ENCODE results near the gene ELMO3.

The ELMO3 gene

GRCh38 chr16:67198238-67198734 is 645 bp upstream of the ELMO3 start:
- H3K4me1 ChIP-seq (ENCODE audit: control insufficient read depth in 2 of 2, insufficient read depth in 1 of 2, low read depth in 1 of 2, low read length in 2 of 2), result peaks cover 1 to 10% of the 10 kb centered on the region in 2 donors

GRCh38 chr16:67199808-67200198 is 872 bp downstream of the ELMO3 start:
- Histone ChIP-seq H3K23ac (ENCODE audit: low read depth, low read length, poor library complexity) (peak overlapping the region; percentile 80), H3K4me1 (ENCODE audit: control insufficient read depth in 2 of 2, insufficient read depth in 1 of 2, low read depth in 1 of 2, low read length in 2 of 2) (peaks cover 0 to 9% of the 10 kb centered on the region in 2 donors), H3K36me3 (replicated peaks in 1 of 2; ENCODE audit: control insufficient read depth in 2 of 2, insufficient read depth in 2 of 2, low read length in 2 of 2) (peaks cover 54 to 86% of the 10 kb centered on the region in 2 donors), H3K18ac (ENCODE audit: low read length) (peak overlapping the region; percentile 85), H2BK15ac (ENCODE audit: low read length) (peak overlapping the region; percentile 67), H2BK5ac (ENCODE audit: low read length) (no peak overlapping the region), H3K14ac (ENCODE audit: low read length) (no peak overlapping the region), H3K9me3 (replicated peaks in 1 of 2; ENCODE audit: control insufficient read depth in 2 of 2, insufficient read depth in 1 of 2, low read depth in 1 of 2, low read length in 2 of 2) (no peaks in the 10 kb centered on the region), H2AK5ac (ENCODE audit: low read depth, low read length) (no peak overlapping the region), H3K27me3 (ENCODE audit: control insufficient read depth in 3 of 3, insufficient read depth in 3 of 3, low read depth in 1 of 3, low read length in 3 of 3) (peaks cover 0 to 5% (median 0%) of the 10 kb centered on the region in 3 experiments), H2BK12ac (ENCODE audit: low read length) (no peak overlapping the region), H3K27ac (replicated peaks; ENCODE audit: low read length) (no peak overlapping the region), H3K4me3 (ENCODE audit: low read length in 2 of 2) (peak overlapping the region in 1 of 2 donors; percentile 57), H4K8ac (ENCODE audit: low read depth, low read length) (no peak overlapping the region), H3K4me2 (ENCODE audit: insufficient read depth, low read length, poor library complexity, severe bottlenecking) (peak overlapping the region; percentile 43), H3K4ac (ENCODE audit: low read length) (no peak overlapping the region), H2BK120ac (ENCODE audit: low read depth, low read length) (no peak overlapping the region), H4K91ac (ENCODE audit: low read depth, low read length, poor library complexity) (no peak overlapping the region), H3K9ac (ENCODE audit: low read depth, low read length, poor library complexity) (peak overlapping the region; percentile 63), H2AFZ (ENCODE audit: low read length) (no peak overlapping the region), H3K79me1 (ENCODE audit: low read depth, low read length) (no peaks in the 10 kb centered on the region)
- no peak for DNase-seq (ENCODE audit: low spot score)
- WGBS, 2 donors (ENCODE audit: extremely low coverage in 2 of 2, insufficient read length in 2 of 2, insufficient replicate concordance in 1 of 2), result no CpG with 5 or more reads among the region's 22 CpGs

More at GRCh38 chr16:67198238-67198734, 645 bp upstream of the ELMO3 start:
- Histone ChIP-seq H3K27ac (replicated peaks; ENCODE audit: low read length) (no peak overlapping the region), H3K9me3 (replicated peaks in 1 of 2; ENCODE audit: control insufficient read depth in 2 of 2, insufficient read depth in 1 of 2, low read depth in 1 of 2, low read length in 2 of 2) (no peaks in the 10 kb centered on the region), H2BK12ac (ENCODE audit: low read length) (no peak overlapping the region), H2BK5ac (ENCODE audit: low read length) (no peak overlapping the region), H3K14ac (ENCODE audit: low read length) (no peak overlapping the region), H3K27me3 (ENCODE audit: control insufficient read depth in 3 of 3, insufficient read depth in 3 of 3, low read depth in 1 of 3, low read length in 3 of 3) (peaks cover 0 to 5% (median 0%) of the 10 kb centered on the region in 3 experiments), H2BK120ac (ENCODE audit: low read depth, low read length) (no peak overlapping the region), H3K23ac (ENCODE audit: low read depth, low read length, poor library complexity) (no peak overlapping the region), H3K18ac (ENCODE audit: low read length) (no peak overlapping the region), H2AFZ (ENCODE audit: low read length) (no peak overlapping the region), H3K4me3 (ENCODE audit: low read length in 2 of 2) (no peak overlapping the region), H2BK15ac (ENCODE audit: low read length) (no peak overlapping the region), H4K8ac (ENCODE audit: low read depth, low read length) (no peak overlapping the region), H3K9ac (ENCODE audit: low read depth, low read length, poor library complexity) (peak overlapping the region; percentile 24), H3K79me1 (ENCODE audit: low read depth, low read length) (no peaks in the 10 kb centered on the region), H3K36me3 (replicated peaks in 1 of 2; ENCODE audit: control insufficient read depth in 2 of 2, insufficient read depth in 2 of 2, low read length in 2 of 2) (peaks cover 60 to 89% of the 10 kb centered on the region in 2 donors), H4K91ac (ENCODE audit: low read depth, low read length, poor library complexity) (no peak overlapping the region), H2AK5ac (ENCODE audit: low read depth, low read length) (no peak overlapping the region), H3K4ac (ENCODE audit: low read length) (no peak overlapping the region), H3K4me2 (ENCODE audit: insufficient read depth, low read length, poor library complexity, severe bottlenecking) (no peak overlapping the region)
- no peak for DNase-seq (ENCODE audit: low spot score)
- no CpG with 5 or more reads among the region's 12 CpGs for WGBS, 2 donors (ENCODE audit: extremely low coverage in 2 of 2, insufficient read length in 2 of 2, insufficient replicate concordance in 1 of 2)

GRCh38 chr16:67200491-67200890 is 1.6 kb downstream of the ELMO3 start:
- Histone ChIP-seq H3K36me3 (replicated peaks in 1 of 2; ENCODE audit: control insufficient read depth in 2 of 2, insufficient read depth in 2 of 2, low read length in 2 of 2) (peaks cover 48 to 79% of the 10 kb centered on the region in 2 donors), H2BK120ac (ENCODE audit: low read depth, low read length) (no peak overlapping the region), H2BK15ac (ENCODE audit: low read length) (peak overlapping the region; percentile 67), H3K27ac (replicated peaks; ENCODE audit: low read length) (no peak overlapping the region), H3K14ac (ENCODE audit: low read length) (no peak overlapping the region), H3K23ac (ENCODE audit: low read depth, low read length, poor library complexity) (peak overlapping the region; percentile 80), H3K4me1 (ENCODE audit: control insufficient read depth in 2 of 2, insufficient read depth in 1 of 2, low read depth in 1 of 2, low read length in 2 of 2) (peaks cover 0 to 9% of the 10 kb centered on the region in 2 donors), H3K4ac (ENCODE audit: low read length) (no peak overlapping the region), H4K91ac (ENCODE audit: low read depth, low read length, poor library complexity) (no peak overlapping the region), H3K4me3 (ENCODE audit: low read length in 2 of 2) (no peak overlapping the region), H3K18ac (ENCODE audit: low read length) (no peak overlapping the region), H3K9ac (ENCODE audit: low read depth, low read length, poor library complexity) (peak overlapping the region; percentile 64), H2BK12ac (ENCODE audit: low read length) (peak overlapping the region; percentile 46), H3K4me2 (ENCODE audit: insufficient read depth, low read length, poor library complexity, severe bottlenecking) (no peak overlapping the region), H2AFZ (ENCODE audit: low read length) (no peak overlapping the region), H3K9me3 (replicated peaks in 1 of 2; ENCODE audit: control insufficient read depth in 2 of 2, insufficient read depth in 1 of 2, low read depth in 1 of 2, low read length in 2 of 2) (no peaks in the 10 kb centered on the region), H2BK5ac (ENCODE audit: low read length) (no peak overlapping the region), H2AK5ac (ENCODE audit: low read depth, low read length) (peak overlapping the region; percentile 81), H4K8ac (ENCODE audit: low read depth, low read length) (no peak overlapping the region), H3K79me1 (ENCODE audit: low read depth, low read length) (no peaks in the 10 kb centered on the region), H3K27me3 (ENCODE audit: control insufficient read depth in 3 of 3, insufficient read depth in 3 of 3, low read depth in 1 of 3, low read length in 3 of 3) (peaks cover 0 to 5% (median 0%) of the 10 kb centered on the region in 3 experiments)
- no CpG with 5 or more reads among the region's 8 CpGs for WGBS, 2 donors (ENCODE audit: extremely low coverage in 2 of 2, insufficient read length in 2 of 2, insufficient replicate concordance in 1 of 2)
- no peak for DNase-seq (ENCODE audit: low spot score)

- WGBS, 2 donors (ENCODE audit: extremely low coverage in 2 of 2, insufficient read length in 2 of 2, insufficient replicate concordance in 1 of 2), result no CpG with 5 or more reads among the region's 40 CpGs
- no peak overlapping the region for H2BK12ac ChIP-seq (ENCODE audit: low read length)
- no peak for DNase-seq (ENCODE audit: low spot score)
- no peak overlapping the region for H2BK5ac ChIP-seq (ENCODE audit: low read length)
- H4K91ac ChIP-seq (ENCODE audit: low read depth, low read length, poor library complexity), result no peak overlapping the region
- no peak overlapping the region for H3K18ac ChIP-seq (ENCODE audit: low read length)
- peak overlapping the region; percentile 38 for H3K14ac ChIP-seq (ENCODE audit: low read length)
- no peak overlapping the region for H3K4me3 ChIP-seq (ENCODE audit: low read length in 2 of 2)
- H4K8ac ChIP-seq (ENCODE audit: low read depth, low read length), result no peak overlapping the region
- no peak overlapping the region for H2BK15ac ChIP-seq (ENCODE audit: low read length)
- H2BK120ac ChIP-seq (ENCODE audit: low read depth, low read length), result no peak overlapping the region
- no peak overlapping the region for H2AFZ ChIP-seq (ENCODE audit: low read length)
- peaks cover 0 to 5% (median 0%) of the 10 kb centered on the region in 3 experiments for H3K27me3 ChIP-seq (ENCODE audit: control insufficient read depth in 3 of 3, insufficient read depth in 3 of 3, low read depth in 1 of 3, low read length in 3 of 3)
- peak overlapping the region; percentile 43 for H3K23ac ChIP-seq (ENCODE audit: low read depth, low read length, poor library complexity)
- H2AK5ac ChIP-seq (ENCODE audit: low read depth, low read length), result no peak overlapping the region
- peaks cover 0 to 16% of the 10 kb centered on the region in 2 donors for H3K4me1 ChIP-seq (ENCODE audit: control insufficient read depth in 2 of 2, insufficient read depth in 1 of 2, low read depth in 1 of 2, low read length in 2 of 2)
- H3K79me1 ChIP-seq (ENCODE audit: low read depth, low read length), result no peaks in the 10 kb centered on the region
- H3K9ac ChIP-seq (ENCODE audit: low read depth, low read length, poor library complexity), result peak overlapping the region; percentile 30
- no peak overlapping the region for H3K27ac ChIP-seq (replicated peaks; ENCODE audit: low read length)
- H3K9me3 ChIP-seq (replicated peaks in 1 of 2; ENCODE audit: control insufficient read depth in 2 of 2, insufficient read depth in 1 of 2, low read depth in 1 of 2, low read length in 2 of 2), result no peaks in the 10 kb centered on the region
- H3K4ac ChIP-seq (ENCODE audit: low read length), result no peak overlapping the region
- H3K36me3 ChIP-seq (replicated peaks in 1 of 2; ENCODE audit: control insufficient read depth in 2 of 2, insufficient read depth in 2 of 2, low read length in 2 of 2), result peaks cover 36 to 71% of the 10 kb centered on the region in 2 donors
- H3K4me2 ChIP-seq (ENCODE audit: insufficient read depth, low read length, poor library complexity, severe bottlenecking), result no peak overlapping the region
Observed at GRCh38 chr16:67201411-67202345, 2.7 kb downstream of the ELMO3 start.
